Keratinocyte (primary cell): ENCODE results near the gene KCNN3. TPM values are rescaled to one million over a fixed set of nuclear protein-coding genes. Genes with fewer than 3 reads are reported as not detected.

Experiments
- DNase-seq: peaks from one replicate; pipeline ENCODE4 v3.0.0-alpha.2; 2011; ENCODE audit warnings: low read depth, missing footprints, low spot score
- FAIRE-seq: peaks from 2 replicates; lab custom pipeline; 2011; peaks lifted over from hg19 to GRCh38; lab: Jason Lieb, UNC
- H2AFZ ChIP-seq: 2 replicates; pipeline ENCODE4 v1.6.0; 2012; ENCODE audit warnings: low read length, control low read depth, inconsistent platforms; ENCODE audit not compliant: control insufficient read depth
- H3K27ac ChIP-seq: 2 replicates; pipeline ENCODE4 v1.5.1; 2011; ENCODE audit warnings: low read length; ENCODE audit not compliant: control insufficient read depth, insufficient read depth
- H3K27me3 ChIP-seq: 3 replicates; pipeline ENCODE4 v1.6.0; 2011; ENCODE audit warnings: low read length; ENCODE audit not compliant: control insufficient read depth, insufficient read depth; ENCODE audit errors: extremely low read depth
- H3K36me3 ChIP-seq, 2 experiments: 2 replicates in 1 of 2; 3 replicates in 1 of 2; pipeline ENCODE4 v1.5.1; 2011; ENCODE audit warnings: low read length in 2 of 2, mild to moderate bottlenecking in 1 of 2; ENCODE audit not compliant: control insufficient read depth in 2 of 2, insufficient read depth in 2 of 2; ENCODE audit errors: extremely low read depth in 1 of 2
- H3K4me1 ChIP-seq: 3 replicates; pipeline ENCODE4 v1.5.1; 2011; ENCODE audit warnings: low read length; ENCODE audit not compliant: control insufficient read depth, insufficient read depth; ENCODE audit errors: extremely low read depth
- H3K4me2 ChIP-seq: 3 replicates; pipeline ENCODE4 v1.6.0; 2011; ENCODE audit warnings: low read depth, low read length; ENCODE audit not compliant: control insufficient read depth, insufficient read depth; ENCODE audit errors: extremely low read depth
- H3K4me3 ChIP-seq, 3 experiments: fragments of 200-600 bp in 1 of 3; sonication (generic) in 1 of 3; 2 replicates in 2 of 3; 3 replicates in 1 of 3; pipeline ENCODE4 v1.5.1; 2011 to 2016; ENCODE audit warnings: low read length in 3 of 3, mild to moderate bottlenecking in 3 of 3, control low read depth in 2 of 3, inconsistent platforms in 1 of 3, low read depth in 1 of 3, mixed read lengths in 1 of 3, mixed run types in 1 of 3, moderate library complexity in 1 of 3; ENCODE audit not compliant: control insufficient read depth in 2 of 3, insufficient read depth in 2 of 3; ENCODE audit errors: extremely low read depth in 1 of 3
- H3K79me2 ChIP-seq: 2 replicates; pipeline ENCODE4 v1.6.0; 2012; ENCODE audit warnings: low read length; ENCODE audit not compliant: control insufficient read depth, insufficient read depth
- H3K9ac ChIP-seq: 3 replicates; pipeline ENCODE4 v1.6.0; 2011; ENCODE audit warnings: low read length; ENCODE audit not compliant: control insufficient read depth, insufficient read depth; ENCODE audit errors: extremely low read depth
- H3K9me1 ChIP-seq: 3 replicates; pipeline ENCODE4 v1.6.0; 2011; ENCODE audit warnings: low read length; ENCODE audit not compliant: control insufficient read depth, insufficient read depth; ENCODE audit errors: extremely low read depth
- H3K9me3 ChIP-seq: 2 replicates; pipeline ENCODE4 v1.5.1; 2012; ENCODE audit warnings: low read depth, low read length; ENCODE audit not compliant: control insufficient read depth
- H4K20me1 ChIP-seq: 3 replicates; pipeline ENCODE4 v1.6.0; 2011; ENCODE audit warnings: low read length; ENCODE audit not compliant: control insufficient read depth, insufficient read depth; ENCODE audit errors: extremely low read depth
- EZH2 ChIP-seq: IDR thresholded peaks from one replicate; pipeline ENCODE4 v1.6.1; 2012; ENCODE audit warnings: inconsistent platforms, mild to moderate bottlenecking, low read length, moderate library complexity
- dilution Hi-C: fragments of 300-500 bp; cut with MboI; formaldehyde crosslinking; loops from one replicate; pipeline ENCODE4 v1.7.0; 2020; ENCODE audit warnings: low sequenced_read_pairs; ENCODE audit not compliant: extremely low pct_ligation_motif_present
- polyA plus RNA-seq, 5 experiments: library from polyadenylated mRNA; depleted of rRNA in 3 of 5; stranded (reverse) in 3 of 5; stranded (forward) in 1 of 5; unstranded in 1 of 5; fragments of >200 nt; gene quantifications; 1 replicate in 1 of 5; 2 replicates in 3 of 5; 3 replicates in 1 of 5; pipeline versions ENCODE4 v1.2.1 to v1.2.3, GENCODE V29; 2011 to 2012; ENCODE audit warnings: missing spikeins in 2 of 5, low read depth in 1 of 5, low replicate concordance in 1 of 5
- TF ChIP-seq, protein P1 (sequence below), 3 experiments: IDR thresholded peaks in 1 of 3; conservative IDR thresholded peaks in 1 of 3; optimal IDR thresholded peaks in 1 of 3; 2 replicates in 2 of 3; 3 replicates in 1 of 3; pipeline versions ENCODE3 to v1.5.1; 2011; ENCODE audit warnings: low read length in 3 of 3, mild to moderate bottlenecking in 3 of 3, moderate library complexity in 2 of 3, control low read depth in 1 of 3, inconsistent platforms in 1 of 3; ENCODE audit not compliant: insufficient read depth in 2 of 3; ENCODE audit errors: extremely low read depth in 1 of 3

KCNN3 gene
- polyA plus RNA-seq, 1 donor (not counting 4 experiments of a cell fraction or from before 2014, with no cell fraction given) = 0.05 TPM

GRCh38 chr1:154748405-154748775 lies 121.7 kb downstream of the KCNN3 start:
- Histone ChIP-seq H3K4me2 (no peak overlapping the region), H2AFZ (no peak overlapping the region), H3K4me1 (no peaks in the 10 kb centered on the region), H3K4me3 (no peak overlapping the region), H3K9me3 (no peaks in the 10 kb centered on the region), H3K36me3 (no peaks in the 10 kb centered on the region), H3K79me2 (no peaks in the 10 kb centered on the region), H3K9me1 (no peaks in the 10 kb centered on the region), H4K20me1 (no peaks in the 10 kb centered on the region), H3K27me3 (peaks cover 39% of the 10 kb centered on the region), H3K27ac (no peak overlapping the region), H3K9ac (no peak overlapping the region)
- TF ChIP-seq EZH2 = no peak
- TF ChIP-seq, protein P1, sequence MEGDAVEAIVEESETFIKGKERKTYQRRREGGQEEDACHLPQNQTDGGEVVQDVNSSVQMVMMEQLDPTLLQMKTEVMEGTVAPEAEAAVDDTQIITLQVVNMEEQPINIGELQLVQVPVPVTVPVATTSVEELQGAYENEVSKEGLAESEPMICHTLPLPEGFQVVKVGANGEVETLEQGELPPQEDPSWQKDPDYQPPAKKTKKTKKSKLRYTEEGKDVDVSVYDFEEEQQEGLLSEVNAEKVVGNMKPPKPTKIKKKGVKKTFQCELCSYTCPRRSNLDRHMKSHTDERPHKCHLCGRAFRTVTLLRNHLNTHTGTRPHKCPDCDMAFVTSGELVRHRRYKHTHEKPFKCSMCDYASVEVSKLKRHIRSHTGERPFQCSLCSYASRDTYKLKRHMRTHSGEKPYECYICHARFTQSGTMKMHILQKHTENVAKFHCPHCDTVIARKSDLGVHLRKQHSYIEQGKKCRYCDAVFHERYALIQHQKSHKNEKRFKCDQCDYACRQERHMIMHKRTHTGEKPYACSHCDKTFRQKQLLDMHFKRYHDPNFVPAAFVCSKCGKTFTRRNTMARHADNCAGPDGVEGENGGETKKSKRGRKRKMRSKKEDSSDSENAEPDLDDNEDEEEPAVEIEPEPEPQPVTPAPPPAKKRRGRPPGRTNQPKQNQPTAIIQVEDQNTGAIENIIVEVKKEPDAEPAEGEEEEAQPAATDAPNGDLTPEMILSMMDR (optimal IDR thresholded peaks at IDR 0.05 in 1 of 3, IDR thresholded peaks at IDR 0.05 in 1 of 3, conservative IDR thresholded peaks at IDR 0.05 in 1 of 3; ENCODE audit: extremely low read depth in 1 of 3, insufficient read depth in 2 of 3, low read length in 3 of 3) = no peak
- dilution Hi-C loops = no loop called here
- DNase-seq (no peak), FAIRE-seq (no peak)

DNA sequence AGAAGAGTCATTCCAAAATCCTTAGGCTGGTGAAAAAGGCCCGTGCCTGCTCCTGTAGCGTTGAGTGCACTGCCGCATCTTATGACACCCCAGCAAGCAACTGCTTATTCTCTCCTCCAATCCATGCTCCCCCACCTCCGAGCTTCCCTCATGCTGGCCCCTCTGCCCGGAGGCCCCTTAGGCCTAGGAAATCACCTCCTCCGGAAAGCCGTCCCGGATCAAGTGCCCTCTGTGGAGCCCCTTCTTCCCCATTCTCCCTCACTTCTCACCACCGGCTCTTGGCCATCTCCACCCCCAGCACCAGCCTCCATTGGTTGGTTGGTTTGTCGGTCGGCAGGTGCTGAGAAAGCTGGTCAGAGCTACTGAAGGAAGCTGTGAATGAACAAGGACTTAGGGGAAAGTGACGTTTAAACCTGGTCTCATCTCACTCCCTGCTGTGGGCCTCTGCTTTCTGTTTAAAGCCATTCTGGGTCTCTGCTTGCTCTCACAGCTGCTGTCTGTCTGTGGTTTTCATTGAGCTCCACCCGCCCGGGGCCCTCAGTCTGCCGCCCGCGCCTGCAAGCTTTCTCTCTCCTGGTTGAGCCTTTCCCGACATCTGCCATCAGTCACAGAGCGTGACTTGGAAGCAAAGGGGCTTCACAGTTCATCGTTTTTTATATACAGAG lies 122.2 kb downstream of the KCNN3 start:
- peaks cover 39% of the 10 kb centered on the region for H3K27me3 ChIP-seq

More for the DNA sequence above, 122.2 kb downstream of the KCNN3 start:
- Histone ChIP-seq H3K27ac (no peak overlapping the region), H3K9me3 (no peaks in the 10 kb centered on the region), H3K79me2 (no peaks in the 10 kb centered on the region), H4K20me1 (no peaks in the 10 kb centered on the region), H3K4me3 (no peak overlapping the region), H2AFZ (no peak overlapping the region), H3K9me1 (no peaks in the 10 kb centered on the region), H3K9ac (no peak overlapping the region), H3K4me2 (no peak overlapping the region), H3K4me1 (no peaks in the 10 kb centered on the region), H3K36me3 (no peaks in the 10 kb centered on the region)
- TF ChIP-seq, protein P1 (optimal IDR thresholded peaks at IDR 0.05 in 1 of 3, IDR thresholded peaks at IDR 0.05 in 1 of 3, conservative IDR thresholded peaks at IDR 0.05 in 1 of 3; ENCODE audit: extremely low read depth in 1 of 3, insufficient read depth in 2 of 3, low read length in 3 of 3) = no peak
- TF ChIP-seq EZH2 = peak; percentile 59
- no peak for DNase-seq
- dilution Hi-C loops = no loop called here
- no peak for FAIRE-seq
